Right atrium auricular region (tissue), 2 donors: ENCODE data around the gene TUT1. TPM values are rescaled to one million over a fixed set of nuclear protein-coding genes. Genes with fewer than 3 reads are reported as not detected.

Experiments
- DNase-seq: peaks from one replicate; pipeline ENCODE4 v3.0.0-alpha.2; 2019; ENCODE audit warnings: low spot score
- H3K27ac ChIP-seq, 2 donors: fragments of 200-600 bp; sonication (generic); 1 replicate in 1 of 2; 2 replicates in 1 of 2; pipeline ENCODE4 v1.5.1; 2016 to 2019
- H3K27me3 ChIP-seq, 2 donors: fragments of 200-600 bp; sonication (generic); one replicate each; pipeline versions ENCODE4 v1.5.1 to v1.6.0; 2017 to 2019
- H3K36me3 ChIP-seq: fragments of 200-600 bp; sonication (generic); one replicate; pipeline ENCODE4 v1.5.1; 2016
- H3K4me1 ChIP-seq, 2 donors: fragments of 200-600 bp; sonication (generic); one replicate each; pipeline versions ENCODE4 v1.5.1 to v1.6.0; 2017 to 2019
- H3K4me3 ChIP-seq, 2 donors: fragments of 200-600 bp; sonication (generic); 1 replicate in 1 of 2; 2 replicates in 1 of 2; pipeline ENCODE4 v1.5.1; 2017 to 2019; ENCODE audit warnings: mild to moderate bottlenecking in 1 of 2, moderate library complexity in 1 of 2
- H3K9me3 ChIP-seq, 2 donors: fragments of 200-600 bp; sonication (generic); one replicate each; pipeline ENCODE4 v1.5.1; 2019
- total RNA-seq, 2 donors: library from RNA; depleted of rRNA; stranded (reverse); fragments of >200 nt; gene quantifications; one replicate each; pipeline ENCODE4 v1.1.0, GENCODE V29; 2016
- TF ChIP-seq, protein P1 (sequence below), 2 donors: fragments of 200-600 bp; sonication (generic); IDR thresholded peaks; one replicate each; pipeline ENCODE4 v1.5.1; 2019; ENCODE audit warnings: antibody characterized with exemption in 2 of 2

TUT1 gene
- total RNA-seq, 2 donors from 2014 or later, result 5.4 to 5.7 TPM

DNA sequence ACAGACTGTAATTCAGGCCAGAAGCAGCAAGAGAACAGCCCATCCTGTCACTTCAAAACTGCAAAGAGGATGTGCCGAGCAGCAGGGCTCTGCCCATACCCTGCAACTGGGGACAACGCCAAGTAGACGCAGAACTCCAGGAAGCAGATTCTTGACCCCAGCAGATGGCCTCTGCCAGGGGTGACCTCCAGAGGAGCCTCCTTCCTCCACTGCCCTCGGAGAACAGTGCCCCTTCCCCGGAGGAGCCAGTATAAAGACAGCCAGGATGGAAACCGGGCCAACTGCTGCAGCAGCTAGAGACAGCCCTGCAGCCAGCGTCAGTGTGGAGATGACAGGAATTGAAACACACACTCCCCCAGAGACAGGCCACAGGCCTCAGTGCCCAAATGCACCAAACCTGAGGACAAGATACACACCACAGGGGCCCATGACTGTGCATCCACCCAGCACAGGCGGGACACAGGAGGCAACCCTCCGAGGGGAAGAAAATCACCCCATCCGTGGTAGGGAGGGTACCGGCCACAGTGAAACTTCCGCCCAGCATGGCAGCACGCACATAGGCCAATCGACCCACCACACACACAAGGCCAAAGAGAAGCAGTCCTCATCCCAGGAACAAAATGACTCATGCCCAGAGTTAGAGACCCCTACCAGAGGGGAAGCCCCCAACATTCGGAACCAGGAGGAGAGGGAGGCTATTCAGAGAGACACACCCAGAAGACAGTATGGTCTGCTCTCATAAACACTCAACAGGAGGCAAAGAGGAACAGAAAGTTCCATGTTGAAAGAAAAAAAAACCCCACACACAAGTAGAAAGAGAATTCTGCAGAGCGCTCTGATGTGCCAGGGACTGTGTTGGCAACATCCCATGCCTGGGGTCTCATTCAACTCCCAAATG, 50.3 kb downstream of the TUT1 start:
- Histone ChIP-seq H3K27me3 (no peaks in the 10 kb centered on the region), H3K4me3 (peak overlapping the region; percentile 13 to 18), H3K27ac (peak overlapping the region; percentile 39 to 97), H3K36me3 (peaks cover 6% of the 10 kb centered on the region), H3K9me3 (no peaks in the 10 kb centered on the region), H3K4me1 (peaks cover 2 to 89% of the 10 kb centered on the region in 2 donors)
- no peak for DNase-seq
- TF ChIP-seq, protein P1, sequence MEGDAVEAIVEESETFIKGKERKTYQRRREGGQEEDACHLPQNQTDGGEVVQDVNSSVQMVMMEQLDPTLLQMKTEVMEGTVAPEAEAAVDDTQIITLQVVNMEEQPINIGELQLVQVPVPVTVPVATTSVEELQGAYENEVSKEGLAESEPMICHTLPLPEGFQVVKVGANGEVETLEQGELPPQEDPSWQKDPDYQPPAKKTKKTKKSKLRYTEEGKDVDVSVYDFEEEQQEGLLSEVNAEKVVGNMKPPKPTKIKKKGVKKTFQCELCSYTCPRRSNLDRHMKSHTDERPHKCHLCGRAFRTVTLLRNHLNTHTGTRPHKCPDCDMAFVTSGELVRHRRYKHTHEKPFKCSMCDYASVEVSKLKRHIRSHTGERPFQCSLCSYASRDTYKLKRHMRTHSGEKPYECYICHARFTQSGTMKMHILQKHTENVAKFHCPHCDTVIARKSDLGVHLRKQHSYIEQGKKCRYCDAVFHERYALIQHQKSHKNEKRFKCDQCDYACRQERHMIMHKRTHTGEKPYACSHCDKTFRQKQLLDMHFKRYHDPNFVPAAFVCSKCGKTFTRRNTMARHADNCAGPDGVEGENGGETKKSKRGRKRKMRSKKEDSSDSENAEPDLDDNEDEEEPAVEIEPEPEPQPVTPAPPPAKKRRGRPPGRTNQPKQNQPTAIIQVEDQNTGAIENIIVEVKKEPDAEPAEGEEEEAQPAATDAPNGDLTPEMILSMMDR (IDR thresholded peaks at IDR 0.05), result no peak

DNA sequence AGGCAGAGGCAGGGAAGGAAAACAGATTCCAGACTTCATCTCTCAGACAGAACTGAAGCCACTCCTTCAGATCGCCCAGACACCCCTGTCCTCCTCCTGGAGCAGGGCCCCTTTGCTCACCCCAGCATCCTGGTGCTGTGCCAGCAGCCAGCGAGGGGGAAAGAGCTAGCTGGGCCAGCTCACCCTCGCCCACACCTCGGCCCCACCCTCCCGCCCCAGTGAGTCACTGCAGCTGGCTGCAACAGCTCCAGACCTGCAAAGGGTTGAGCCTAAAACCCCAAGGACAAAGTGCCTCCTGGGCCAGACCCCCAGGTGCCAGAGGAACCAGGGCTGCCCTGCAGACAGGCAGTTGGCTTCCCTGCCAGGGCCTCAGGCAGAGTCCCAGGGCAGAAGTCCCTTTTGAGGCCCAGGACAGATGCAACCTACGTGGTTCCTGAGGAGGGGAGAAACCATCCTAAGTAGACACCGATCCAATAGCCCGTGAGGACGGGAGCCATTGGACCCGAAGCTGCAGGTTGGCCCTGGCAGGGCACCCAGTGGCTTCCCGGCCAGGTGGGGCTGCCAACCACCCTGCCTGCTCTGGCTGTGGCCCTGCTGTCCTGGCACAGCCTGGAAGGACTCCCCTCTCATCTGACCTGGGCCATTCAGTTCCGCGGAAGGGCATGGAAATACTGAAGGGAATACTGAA, 51.9 kb downstream of the TUT1 start:
- Histone ChIP-seq H3K27me3 (no peaks in the 10 kb centered on the region), H3K36me3 (peaks cover 23% of the 10 kb centered on the region), H3K4me3 (peak overlapping the region in 1 of 2 donors; percentile 18), H3K9me3 (no peaks in the 10 kb centered on the region), H3K27ac (peak overlapping the region; percentile 39 to 97), H3K4me1 (peaks cover 2 to 87% of the 10 kb centered on the region in 2 donors)
- no peak for DNase-seq
- TF ChIP-seq, protein P1 (IDR thresholded peaks at IDR 0.05), result no peak

DNA sequence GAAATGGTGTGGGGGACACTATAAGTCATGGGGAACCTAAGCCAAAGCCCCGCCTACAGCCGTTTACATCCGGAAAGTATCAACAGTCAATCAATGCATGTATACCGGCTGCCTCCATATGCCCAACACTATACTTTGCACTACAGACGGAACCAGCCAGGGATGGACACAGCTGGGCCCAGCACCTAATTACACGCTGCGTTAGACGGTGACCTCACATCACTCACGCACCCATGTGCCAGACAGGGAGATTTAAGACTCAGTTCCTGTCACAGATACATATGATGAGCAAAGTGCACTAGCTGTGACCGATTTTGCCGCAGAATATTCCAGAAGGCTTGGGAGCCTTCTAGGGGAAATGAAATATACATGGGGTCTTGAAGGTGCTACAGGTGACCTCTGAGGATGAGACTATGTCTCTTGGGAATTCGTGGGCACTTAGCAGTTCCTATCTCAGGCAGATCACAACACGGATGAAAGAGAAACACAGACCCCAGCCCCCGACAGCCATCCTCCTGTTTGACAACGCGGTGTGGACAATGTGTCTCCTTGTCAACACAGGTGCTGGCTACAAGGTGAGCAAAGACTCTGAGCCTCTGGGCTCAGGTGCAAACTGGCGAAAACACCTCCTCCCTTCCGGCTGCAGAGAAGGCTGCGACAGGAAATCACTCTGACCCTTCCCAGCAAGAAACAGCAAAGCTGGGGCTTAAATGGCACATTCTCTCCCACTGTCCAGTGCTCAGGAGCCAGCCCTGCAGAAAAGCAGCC, 52.7 kb downstream of the TUT1 start:
- TF ChIP-seq, protein P1 (IDR thresholded peaks at IDR 0.05), result no peak
- H3K36me3 ChIP-seq, result peaks cover 30% of the 10 kb centered on the region
- H3K9me3 ChIP-seq, result no peaks in the 10 kb centered on the region
- peak overlapping the region; percentile 39 to 97 for H3K27ac ChIP-seq
- H3K4me3 ChIP-seq, result peak overlapping the region in 1 of 2 donors; percentile 18
- H3K27me3 ChIP-seq, result no peaks in the 10 kb centered on the region
- DNase-seq, result no peak
- H3K4me1 ChIP-seq, result peaks cover 2 to 80% of the 10 kb centered on the region in 2 donors

DNA sequence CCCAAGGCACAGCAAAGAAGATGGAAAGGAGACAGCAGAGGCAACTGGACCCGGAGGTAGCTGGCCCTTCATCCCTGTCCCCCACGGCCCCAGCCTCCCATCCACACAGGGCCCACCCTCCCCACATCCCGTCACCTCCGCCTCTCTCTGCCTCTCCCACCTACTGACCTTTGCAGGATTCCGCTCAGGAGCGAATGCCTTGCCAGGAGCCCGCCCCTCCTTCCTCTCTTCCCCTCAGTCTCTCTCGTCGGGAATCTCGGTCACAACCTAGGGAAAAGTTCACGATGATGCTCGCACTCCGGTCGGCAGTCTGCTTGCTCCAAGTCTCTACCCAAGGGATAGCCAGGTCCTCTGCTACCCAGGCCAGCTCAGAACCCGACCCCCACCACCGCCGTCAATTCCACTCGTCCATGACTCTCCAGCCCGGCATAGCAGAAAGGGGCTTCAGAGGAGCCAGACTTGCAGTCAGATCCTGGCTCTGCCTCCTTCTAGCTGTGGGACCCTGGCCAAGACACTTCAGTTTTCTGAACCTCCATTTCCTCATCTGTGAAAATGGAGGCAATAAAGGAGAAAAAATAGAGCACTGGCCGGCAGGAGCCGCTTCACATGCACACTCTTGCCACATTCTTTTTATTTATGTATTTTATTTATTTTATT, 54.9 kb downstream of the TUT1 start:
- H3K27me3 ChIP-seq, result no peaks in the 10 kb centered on the region
- no peak for DNase-seq
- no peaks in the 10 kb centered on the region for H3K9me3 ChIP-seq
- no peak overlapping the region for H3K27ac ChIP-seq
- TF ChIP-seq, protein P1 (IDR thresholded peaks at IDR 0.05), result no peak
- no peak overlapping the region for H3K4me3 ChIP-seq
- H3K36me3 ChIP-seq, result peaks cover 52% of the 10 kb centered on the region
- peaks cover 2 to 58% of the 10 kb centered on the region in 2 donors for H3K4me1 ChIP-seq

DNA sequence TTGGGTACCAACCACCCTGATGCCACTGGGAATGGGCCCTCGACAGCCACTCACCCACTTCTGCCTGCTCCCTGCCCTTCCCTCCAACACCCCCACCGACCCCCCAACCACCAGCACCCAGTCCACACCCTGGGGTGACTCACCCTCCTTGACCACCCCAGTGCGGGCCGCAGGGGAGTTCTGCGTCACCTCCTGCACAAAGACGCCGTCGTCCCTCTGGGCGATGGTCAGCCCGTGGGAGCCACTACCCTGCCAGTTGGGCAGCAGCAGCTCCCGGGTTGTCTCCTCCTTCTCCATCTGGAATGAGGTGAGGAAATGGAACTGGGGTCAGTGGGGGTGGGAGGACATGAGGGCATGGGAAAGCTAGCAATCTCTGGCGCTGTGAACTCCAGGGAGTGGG, 55.5 kb downstream of the TUT1 start:
- no peak for DNase-seq
- H3K36me3 ChIP-seq, result peaks cover 58% of the 10 kb centered on the region
- H3K27me3 ChIP-seq, result no peaks in the 10 kb centered on the region
- H3K4me1 ChIP-seq, result peaks cover 2 to 52% of the 10 kb centered on the region in 2 donors
- no peaks in the 10 kb centered on the region for H3K9me3 ChIP-seq
- no peak overlapping the region for H3K27ac ChIP-seq
- no peak overlapping the region for H3K4me3 ChIP-seq
- TF ChIP-seq, protein P1 (IDR thresholded peaks at IDR 0.05), result no peak
